Lung (tissue), 12 donors: ENCODE measurements around the gene WNK2. TPM values are rescaled to one million over a fixed set of nuclear protein-coding genes. Genes with fewer than 3 reads are reported as not detected.

Source experiments
- ATAC-seq: fragments of 200-7000 bp; cut with Tn5 transposase; one replicate; pipeline ENCODE4 v1.9.1; 2020; ENCODE audit warnings: moderate number of reproducible peaks; ENCODE audit not compliant: insufficient read depth, low FRiP score
- DNase-seq, 3 donors: peaks; one replicate each; pipeline ENCODE4 v3.0.0-alpha.2; 2013 to 2017
- H3K27ac ChIP-seq, 2 donors: one replicate each; pipeline ENCODE4 v1.5.1; 2013; ENCODE audit warnings: mild to moderate bottlenecking in 2 of 2, moderate library complexity in 2 of 2, control low read depth in 1 of 2, inconsistent platforms in 1 of 2, low read depth in 1 of 2, low read length in 1 of 2
- H3K27me3 ChIP-seq, 3 donors: one replicate each; pipeline ENCODE4 v1.5.1; 2013; ENCODE audit warnings: low read length in 2 of 3; ENCODE audit not compliant: control insufficient read depth in 3 of 3, insufficient read depth in 3 of 3
- H3K36me3 ChIP-seq, 4 donors: one replicate each; pipeline ENCODE4 v1.5.1; 2013; ENCODE audit warnings: low read length in 4 of 4, mild to moderate bottlenecking in 1 of 4, moderate library complexity in 1 of 4; ENCODE audit not compliant: control insufficient read depth in 4 of 4, insufficient read depth in 4 of 4
- H3K4me1 ChIP-seq, 5 donors: one replicate each; pipeline ENCODE4 v1.5.1; 2013; ENCODE audit warnings: low read length in 5 of 5, mild to moderate bottlenecking in 2 of 5, moderate library complexity in 1 of 5; ENCODE audit not compliant: control insufficient read depth in 5 of 5, insufficient read depth in 5 of 5
- H3K4me3 ChIP-seq: one replicate; pipeline ENCODE4 v1.5.1; 2013; ENCODE audit warnings: mild to moderate bottlenecking, control low read depth, moderate library complexity
- H3K9ac ChIP-seq, 2 donors: one replicate each; pipeline ENCODE4 v1.5.1; 2013; ENCODE audit warnings: low read length in 2 of 2, control low read depth in 1 of 2; ENCODE audit not compliant: insufficient read depth in 1 of 2
- H3K9me3 ChIP-seq, 4 donors: one replicate each; pipeline ENCODE4 v1.5.1; 2013; ENCODE audit warnings: low read length in 3 of 4, mild to moderate bottlenecking in 1 of 4, moderate library complexity in 1 of 4; ENCODE audit not compliant: control insufficient read depth in 4 of 4, insufficient read depth in 3 of 4
- WGBS, 2 donors: extraction: QIAGEN DNeasy Blood & Tissue Kit; methylation state at CpG; one replicate each; pipeline ENCODE4 v1.1.7; 2013; 5-methylcytosine and 5-hydroxymethylcytosine counted together
- polyA plus RNA-seq, 2 donors: library from polyadenylated mRNA; stranded (reverse); fragments of 200-250 nt; gene quantifications; one replicate each; pipeline ENCODE4 v1.2.1, GENCODE V29; 2013
- total RNA-seq, 2 donors: library from RNA; depleted of rRNA in 1 of 2; stranded (reverse); fragments of >200 nt in 1 of 2; gene quantifications; one replicate each; pipeline ENCODE4 v1.2.1, GENCODE V29; 2014 to 2021
- TF ChIP-seq, protein P1 (sequence below): IDR thresholded peaks from 2 replicates; pipeline ENCODE4 v1.5.1; 2012; ENCODE audit warnings: mild to moderate bottlenecking; ENCODE audit errors: control extremely low read depth, extremely low read depth
- donor health status: control.
- donor health status: control.
- donor health status: Bipolar disorder and iron deficiency.
- donor health status: healthy.
- donor health status: DM: yes; HTN: yes; CAD: no.

WNK2 gene
- total and polyA plus RNA-seq, 4 donors: 1.00 to 8.5 (median 2.9) TPM

DNA sequence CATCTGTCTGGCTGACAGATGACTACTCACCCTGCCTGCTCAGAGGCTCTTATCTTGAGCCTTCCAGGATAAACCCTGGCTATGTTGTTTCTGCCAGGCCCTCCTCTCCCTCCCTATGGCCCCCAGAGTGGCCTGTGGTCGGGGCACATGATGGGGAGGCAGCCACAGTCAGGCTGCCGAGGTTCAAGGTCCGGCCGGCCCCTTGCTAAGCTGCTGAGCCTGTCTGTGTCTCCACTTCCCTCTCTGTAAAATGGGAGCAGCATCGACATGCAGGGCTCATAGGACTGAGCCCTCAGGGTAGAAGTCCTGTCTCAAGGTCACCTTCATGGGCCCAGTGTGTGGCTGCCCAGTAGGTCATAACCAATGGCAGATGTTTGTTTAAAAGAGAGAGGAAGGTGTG is 28.5 kb downstream of the WNK2 start:
- H3K4me1 ChIP-seq: peaks cover 2 to 12% (median 9%) of the 10 kb centered on the region in 5 donors
- DNase-seq (no peak), ATAC-seq (no peak)
- peak overlapping the region in 1 of 2 donors; percentile 12 for H3K27ac ChIP-seq
- 65 to 76% methylated on average over 5 of the region's 5 CpGs for WGBS, 2 donors
- TF ChIP-seq, protein P1, sequence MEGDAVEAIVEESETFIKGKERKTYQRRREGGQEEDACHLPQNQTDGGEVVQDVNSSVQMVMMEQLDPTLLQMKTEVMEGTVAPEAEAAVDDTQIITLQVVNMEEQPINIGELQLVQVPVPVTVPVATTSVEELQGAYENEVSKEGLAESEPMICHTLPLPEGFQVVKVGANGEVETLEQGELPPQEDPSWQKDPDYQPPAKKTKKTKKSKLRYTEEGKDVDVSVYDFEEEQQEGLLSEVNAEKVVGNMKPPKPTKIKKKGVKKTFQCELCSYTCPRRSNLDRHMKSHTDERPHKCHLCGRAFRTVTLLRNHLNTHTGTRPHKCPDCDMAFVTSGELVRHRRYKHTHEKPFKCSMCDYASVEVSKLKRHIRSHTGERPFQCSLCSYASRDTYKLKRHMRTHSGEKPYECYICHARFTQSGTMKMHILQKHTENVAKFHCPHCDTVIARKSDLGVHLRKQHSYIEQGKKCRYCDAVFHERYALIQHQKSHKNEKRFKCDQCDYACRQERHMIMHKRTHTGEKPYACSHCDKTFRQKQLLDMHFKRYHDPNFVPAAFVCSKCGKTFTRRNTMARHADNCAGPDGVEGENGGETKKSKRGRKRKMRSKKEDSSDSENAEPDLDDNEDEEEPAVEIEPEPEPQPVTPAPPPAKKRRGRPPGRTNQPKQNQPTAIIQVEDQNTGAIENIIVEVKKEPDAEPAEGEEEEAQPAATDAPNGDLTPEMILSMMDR: no peak
- no peaks in the 10 kb centered on the region for H3K27me3 ChIP-seq
- H3K4me3 ChIP-seq: no peak overlapping the region
- H3K9me3 ChIP-seq: peaks cover 0 to 5% (median 0%) of the 10 kb centered on the region in 4 donors
- H3K9ac ChIP-seq: no peak overlapping the region
- no peaks in the 10 kb centered on the region for H3K36me3 ChIP-seq

DNA sequence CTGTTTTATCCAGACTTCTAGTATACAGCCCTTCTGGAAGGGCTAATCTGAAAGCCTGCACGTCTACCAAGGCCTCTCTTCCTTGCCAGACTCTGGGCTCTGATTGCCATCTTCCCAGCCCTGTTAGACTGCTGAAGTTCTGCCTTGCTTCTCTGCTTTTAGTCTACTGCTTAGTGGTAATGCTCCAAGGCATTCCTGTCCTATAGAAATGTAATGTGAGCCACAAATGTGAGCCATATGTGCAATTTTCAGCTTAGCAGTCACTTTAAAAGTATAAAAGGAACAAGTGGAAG is 32.1 kb downstream of the WNK2 start:
- Histone ChIP-seq H3K4me1 (no peaks in the 10 kb centered on the region), H3K9ac (no peak overlapping the region), H3K4me3 (no peak overlapping the region), H3K27ac (no peak overlapping the region), H3K36me3 (no peaks in the 10 kb centered on the region), H3K27me3 (no peaks in the 10 kb centered on the region), H3K9me3 (peaks cover 0 to 5% (median 0%) of the 10 kb centered on the region in 4 donors)
- ATAC-seq (no peak), DNase-seq (no peak)
- WGBS, 2 donors: 82 to 86% methylated on average over 1 of the region's 1 CpG
- TF ChIP-seq, protein P1: no peak

- no peak for DNase-seq
Observed at GRCh38 chr9:93217706-93218105, 33.8 kb downstream of the WNK2 start.

DNA sequence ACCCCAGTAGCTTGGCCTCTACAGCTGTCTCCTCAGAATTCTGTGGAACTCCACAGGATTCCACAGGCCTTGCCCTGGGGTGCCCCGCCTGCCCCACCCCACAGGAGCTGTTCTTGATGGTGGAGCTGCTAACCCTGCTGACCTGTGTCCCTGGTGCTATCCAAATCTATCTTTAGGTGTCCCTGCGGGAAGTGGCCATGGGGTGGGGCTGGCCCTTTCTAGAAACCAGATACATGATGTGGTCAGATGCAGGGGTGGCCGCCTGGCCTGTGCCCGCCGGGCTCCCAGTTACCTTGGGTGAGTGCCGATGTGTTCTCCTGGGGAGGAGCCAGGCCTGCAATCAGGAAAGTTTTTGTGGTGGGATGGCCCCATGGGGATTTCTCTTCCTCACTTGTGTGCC is 34.2 kb downstream of the WNK2 start:
- ATAC-seq: no peak
- Histone ChIP-seq H3K36me3 (no peaks in the 10 kb centered on the region), H3K9me3 (peaks cover 0 to 5% (median 0%) of the 10 kb centered on the region in 4 donors), H3K9ac (no peak overlapping the region), H3K27ac (peak overlapping the region in 1 of 2 donors; percentile 17), H3K27me3 (no peaks in the 10 kb centered on the region), H3K4me3 (no peak overlapping the region), H3K4me1 (peaks cover 0 to 2% (median under 1%) of the 10 kb centered on the region in 5 donors)
- WGBS, 2 donors: 85 to 94% methylated on average over 6 of the region's 6 CpGs
- TF ChIP-seq, protein P1: no peak
- no peak for DNase-seq

More at GRCh38 chr9:93217706-93218105, 33.8 kb downstream of the WNK2 start:
- Histone ChIP-seq H3K27me3 (no peaks in the 10 kb centered on the region), H3K4me1 (no peaks in the 10 kb centered on the region), H3K9me3 (peaks cover 0 to 5% (median 0%) of the 10 kb centered on the region in 4 donors), H3K9ac (no peak overlapping the region), H3K36me3 (no peaks in the 10 kb centered on the region), H3K4me3 (no peak overlapping the region), H3K27ac (peak overlapping the region in 1 of 2 donors; percentile 17)
- ATAC-seq: no peak
- TF ChIP-seq, protein P1: no peak
- WGBS, 2 donors: 79 to 86% methylated on average over 5 of the region's 5 CpGs
